ENCODE measurements around the gene FAM32A. TPM values are rescaled to one million over a fixed set of nuclear protein-coding genes. Genes with fewer than 3 reads are reported as not detected.

Gene FAM32A
- total RNA-seq, 1 donor from 2014 or later, result 173 TPM

DNA sequence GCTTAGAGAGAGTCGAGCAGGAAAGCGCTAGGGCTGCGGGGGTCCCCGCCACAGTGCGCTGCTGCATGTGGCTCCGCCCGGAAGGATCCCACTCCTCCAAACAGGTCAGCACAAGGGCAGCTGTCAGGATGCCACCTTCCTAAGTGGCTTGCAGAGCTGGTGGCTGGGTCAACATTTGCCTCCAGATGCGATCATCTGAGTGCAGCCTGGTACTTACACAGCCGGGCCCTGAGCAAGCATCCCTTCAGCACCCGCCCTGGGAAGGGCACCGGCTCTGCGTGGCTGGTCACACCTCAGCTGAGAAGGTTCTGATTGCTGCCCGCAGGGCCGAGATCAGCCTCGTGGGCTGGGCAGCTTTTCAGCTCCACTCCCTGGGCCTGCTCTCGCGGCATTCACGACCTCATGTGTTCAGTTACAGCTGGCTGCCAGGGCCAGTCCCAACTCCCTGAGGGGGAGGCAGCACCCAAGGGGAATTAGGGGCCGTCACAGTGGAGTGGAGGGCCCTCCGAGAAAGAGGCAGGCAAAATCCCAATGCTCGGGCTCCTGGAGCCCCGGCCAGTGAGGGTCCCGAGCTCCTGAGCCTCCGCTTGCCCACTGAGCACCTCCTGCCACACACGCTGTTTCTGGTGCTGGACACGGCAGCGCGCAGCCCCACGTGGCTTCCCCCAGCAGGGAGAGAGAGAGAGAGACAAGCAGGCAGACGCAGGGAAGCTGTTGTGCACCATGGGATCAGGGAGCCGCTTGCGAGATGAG is 39.3 kb downstream of the FAM32A start:
- DNase-seq (ENCODE audit: low read depth), result no peak

DNA sequence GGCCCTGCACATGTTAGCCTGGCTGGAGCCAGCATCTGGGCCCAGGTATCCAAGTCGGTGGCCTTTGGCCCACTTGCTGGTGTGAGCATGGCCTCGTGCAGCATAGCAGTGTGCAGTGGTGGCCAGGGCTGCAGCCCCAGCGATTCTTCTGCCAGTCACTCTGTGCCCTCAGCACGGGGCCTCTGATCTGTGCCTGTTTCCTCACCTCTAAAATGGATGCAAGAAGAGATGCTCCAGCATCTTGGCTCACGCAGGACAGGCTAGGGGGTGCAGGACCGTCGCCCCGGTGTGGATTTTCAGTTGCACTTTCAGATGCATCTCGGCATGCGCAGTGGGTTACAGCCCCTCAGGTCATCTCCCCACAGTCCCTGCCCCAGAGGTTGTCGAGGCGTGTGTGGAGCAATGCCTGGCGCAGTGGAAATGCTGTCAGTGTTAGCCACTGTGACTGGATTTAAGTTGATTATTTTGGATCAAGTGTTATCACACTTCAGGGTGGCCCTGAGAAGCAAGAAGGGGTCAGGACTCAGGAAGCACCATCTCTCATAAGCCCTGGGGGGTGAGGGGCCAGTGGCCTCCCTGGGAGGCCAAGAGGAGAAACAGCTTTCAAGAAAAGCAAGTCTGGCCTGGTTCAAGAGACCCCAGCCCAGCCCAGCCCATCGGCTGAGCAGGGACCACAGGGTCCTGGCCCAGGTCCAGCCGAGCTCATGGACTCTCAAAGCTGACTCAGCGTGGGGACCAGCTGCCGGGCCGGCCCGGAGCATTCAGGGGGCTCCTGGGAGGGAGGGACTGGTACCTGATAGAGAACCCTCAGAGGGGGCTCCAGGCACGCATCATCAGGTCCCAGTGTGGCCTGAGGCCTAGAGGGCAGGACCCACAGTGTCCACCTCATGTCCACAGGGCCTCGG is 40.3 kb downstream of the FAM32A start:
- DNase-seq (ENCODE audit: low read depth), result no peak

DNA sequence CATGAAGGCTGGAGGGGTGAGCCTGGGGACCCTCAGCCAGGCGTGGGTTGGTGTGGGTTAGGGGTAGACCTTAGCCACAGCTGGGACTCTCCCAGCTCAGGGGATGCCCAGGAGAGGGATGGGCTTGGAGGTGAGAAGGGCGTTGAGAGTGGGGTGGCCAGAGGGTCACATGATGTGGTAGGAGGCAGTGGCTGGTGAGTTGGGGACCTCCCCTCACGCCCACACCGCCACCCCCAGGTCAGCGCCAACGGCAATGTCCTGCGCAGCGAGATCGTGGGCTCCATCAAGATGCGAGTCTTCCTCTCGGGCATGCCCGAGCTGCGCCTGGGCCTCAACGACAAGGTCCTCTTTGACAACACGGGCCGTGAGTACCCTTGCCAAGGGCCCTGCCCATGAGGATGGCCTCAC is 41.0 kb downstream of the FAM32A start:
- DNase-seq (ENCODE audit: low read depth), result no peak

DNA sequence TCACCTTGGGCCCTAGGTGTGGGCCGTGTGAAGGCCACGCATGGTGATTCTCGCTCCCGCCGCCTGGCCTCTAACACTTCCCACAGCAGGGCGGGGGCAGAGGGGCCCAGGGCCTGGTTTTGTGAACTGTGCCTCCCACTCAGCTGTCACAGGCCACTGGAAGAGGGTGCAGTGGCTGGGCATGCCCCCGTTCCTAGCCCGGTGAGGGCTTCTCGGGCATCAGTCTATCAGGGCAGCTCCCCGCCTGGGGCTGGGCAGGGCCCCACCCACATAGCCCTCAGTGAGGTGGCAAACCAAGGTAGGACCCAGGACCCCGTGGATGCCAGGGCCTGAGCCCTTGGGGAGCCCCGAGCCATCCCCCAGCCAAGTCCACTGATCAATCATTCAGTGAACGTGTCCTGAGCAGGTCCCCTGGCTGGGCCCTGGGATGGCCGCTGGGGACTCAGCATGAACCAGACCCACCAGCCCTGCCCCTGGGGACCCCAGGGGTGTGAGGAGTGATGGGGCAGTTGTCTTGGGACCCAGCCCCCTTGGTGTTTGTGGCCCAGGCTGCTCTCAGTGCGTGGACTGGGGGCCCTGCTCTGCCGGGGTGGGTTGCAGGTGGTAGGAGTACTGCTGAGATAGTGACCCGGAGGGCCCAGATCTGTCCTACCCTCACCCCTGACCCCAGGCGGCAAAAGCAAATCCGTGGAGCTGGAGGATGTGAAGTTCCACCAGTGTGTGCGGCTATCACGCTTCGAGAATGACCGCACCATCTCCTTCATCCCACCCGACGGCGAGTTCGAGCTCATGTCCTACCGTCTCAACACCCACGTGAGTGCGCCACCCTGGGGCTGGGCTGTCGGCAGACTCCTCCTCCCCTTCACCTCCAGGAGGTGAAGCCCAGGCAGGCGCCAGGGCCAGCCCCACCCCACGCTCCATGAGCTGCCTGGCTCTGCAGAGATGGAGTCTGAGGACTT is 41.9 kb downstream of the FAM32A start:
- DNase-seq (ENCODE audit: low read depth), result no peak

DNA sequence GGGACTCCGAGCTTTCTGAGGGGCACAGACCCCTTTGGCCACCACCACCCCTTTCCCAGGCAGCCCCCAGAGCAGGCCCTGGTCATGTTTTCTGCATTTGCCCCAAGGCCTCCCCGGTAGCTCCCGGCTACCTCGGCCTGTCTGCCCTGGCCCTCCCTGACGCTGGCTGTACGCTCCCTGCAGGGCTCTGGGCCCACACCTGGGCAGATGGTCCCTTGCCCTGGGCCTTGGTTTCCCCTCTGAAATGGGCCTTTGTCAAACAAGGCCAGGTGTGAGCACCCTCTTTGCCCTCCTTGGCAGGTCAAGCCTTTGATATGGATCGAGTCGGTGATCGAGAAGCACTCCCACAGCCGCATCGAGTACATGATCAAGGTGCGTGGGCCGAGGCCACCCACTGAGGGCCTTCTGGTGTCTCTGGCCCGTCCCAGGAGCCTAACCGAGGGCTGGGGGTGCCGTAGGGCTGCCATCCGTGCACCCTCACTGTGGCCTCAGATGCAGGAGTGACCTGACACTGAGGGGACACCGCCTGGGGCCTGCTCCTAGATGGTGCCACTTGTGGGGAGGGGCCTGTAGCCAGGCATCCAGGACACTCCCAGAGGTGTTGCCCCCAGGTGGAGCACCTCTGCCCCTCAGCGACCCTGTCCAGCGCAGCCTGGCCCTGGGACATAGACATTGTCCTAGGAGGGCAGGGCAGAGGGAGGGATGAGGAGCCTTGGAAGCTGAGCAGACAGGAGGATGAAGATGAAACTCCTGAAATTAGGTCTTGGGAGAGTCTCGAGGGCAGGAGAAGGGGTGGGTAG is 42.8 kb downstream of the FAM32A start:
- DNase-seq (ENCODE audit: low read depth), result no peak

DNA sequence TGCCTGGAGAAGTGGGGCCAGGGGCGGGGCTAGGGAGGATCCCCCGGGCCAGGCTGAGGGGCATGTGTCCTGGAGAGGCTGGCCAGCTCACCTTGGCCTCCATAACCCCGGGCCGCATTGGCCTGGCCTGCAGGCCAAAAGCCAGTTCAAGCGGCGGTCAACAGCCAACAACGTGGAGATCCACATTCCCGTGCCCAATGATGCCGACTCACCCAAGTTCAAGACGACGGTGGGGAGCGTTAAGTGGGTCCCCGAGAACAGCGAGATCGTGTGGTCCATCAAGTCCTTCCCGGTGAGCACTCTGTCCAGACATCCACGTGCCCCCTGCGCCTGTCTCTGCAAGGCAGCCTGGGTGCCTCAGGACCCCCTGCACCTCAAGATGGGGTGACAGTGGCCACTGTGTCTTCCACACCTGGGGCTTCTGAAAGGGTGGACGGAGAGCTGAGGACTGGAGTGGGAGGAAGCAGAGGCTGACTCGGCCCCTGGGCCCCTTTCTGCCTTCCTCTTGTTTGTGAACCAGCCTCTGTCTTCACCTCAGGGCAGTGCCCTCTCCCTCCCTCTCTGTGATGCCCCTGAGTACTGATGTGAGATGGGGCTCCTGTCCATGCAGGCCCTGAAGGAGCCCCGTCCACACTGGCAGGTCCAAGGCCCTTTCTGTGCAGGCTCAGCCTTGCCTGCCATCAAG is 43.6 kb downstream of the FAM32A start:
- DNase-seq (ENCODE audit: low read depth), result no peak

DNA sequence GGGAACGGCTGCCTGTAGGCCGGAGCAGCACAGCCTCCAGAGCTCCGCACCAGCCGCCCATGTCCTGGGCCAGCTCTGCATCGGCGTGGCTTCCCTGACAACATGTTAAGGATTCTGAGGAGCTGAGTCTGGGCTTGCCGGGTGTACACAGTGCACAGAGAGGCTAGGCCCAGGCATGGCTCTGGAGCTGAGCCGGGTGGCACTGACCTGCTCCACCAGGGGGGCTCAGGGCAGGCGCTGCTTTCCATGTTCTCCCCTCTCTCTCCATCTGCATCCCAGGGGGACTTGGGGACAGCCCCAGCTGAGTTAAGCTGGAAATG is 44.1 kb downstream of the FAM32A start:
- no peak for DNase-seq (ENCODE audit: low read depth)

DNA sequence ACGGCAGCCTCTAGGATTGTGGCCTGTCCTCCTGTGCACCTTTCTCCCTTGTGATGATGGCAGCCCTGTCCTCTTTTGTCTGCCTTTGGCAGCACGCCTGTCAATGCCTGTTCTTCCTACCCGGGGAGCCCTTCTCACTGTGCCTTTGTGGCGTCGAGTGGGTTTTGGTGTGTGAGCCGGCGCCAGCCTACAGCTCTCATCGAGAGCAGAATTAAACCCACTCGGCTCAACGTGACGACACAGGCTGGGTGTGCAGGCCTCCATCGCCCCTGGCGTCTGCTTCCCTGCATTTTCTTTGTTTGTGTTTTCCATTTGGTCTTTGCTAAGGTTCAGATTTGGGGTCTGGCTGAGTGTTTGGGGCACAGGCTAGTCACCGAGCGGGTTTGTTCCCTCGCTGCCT is 46.9 kb downstream of the FAM32A start:
- no peak for DNase-seq (ENCODE audit: low read depth)

DNA sequence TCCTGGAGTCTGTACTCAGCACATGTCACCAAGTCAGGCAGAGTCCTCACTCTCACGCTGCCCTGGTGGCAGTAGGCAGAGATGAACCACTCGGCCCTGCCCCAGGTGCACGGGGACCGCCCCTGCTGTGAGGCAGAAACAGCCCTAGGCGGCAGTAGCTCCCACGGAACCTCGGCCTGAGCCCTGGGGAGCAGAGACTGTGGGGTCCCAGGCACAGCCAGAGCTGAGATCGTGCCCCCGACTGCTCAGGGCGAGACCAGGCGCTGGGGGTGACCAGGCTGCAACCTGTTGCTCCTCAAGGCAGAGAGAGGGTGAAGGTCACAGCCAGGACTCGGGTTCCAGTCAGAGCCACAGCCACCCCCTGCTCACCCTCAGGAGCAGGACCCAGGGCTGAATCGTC is 47.4 kb downstream of the FAM32A start:
- DNase-seq (ENCODE audit: low read depth), result no peak

DNA sequence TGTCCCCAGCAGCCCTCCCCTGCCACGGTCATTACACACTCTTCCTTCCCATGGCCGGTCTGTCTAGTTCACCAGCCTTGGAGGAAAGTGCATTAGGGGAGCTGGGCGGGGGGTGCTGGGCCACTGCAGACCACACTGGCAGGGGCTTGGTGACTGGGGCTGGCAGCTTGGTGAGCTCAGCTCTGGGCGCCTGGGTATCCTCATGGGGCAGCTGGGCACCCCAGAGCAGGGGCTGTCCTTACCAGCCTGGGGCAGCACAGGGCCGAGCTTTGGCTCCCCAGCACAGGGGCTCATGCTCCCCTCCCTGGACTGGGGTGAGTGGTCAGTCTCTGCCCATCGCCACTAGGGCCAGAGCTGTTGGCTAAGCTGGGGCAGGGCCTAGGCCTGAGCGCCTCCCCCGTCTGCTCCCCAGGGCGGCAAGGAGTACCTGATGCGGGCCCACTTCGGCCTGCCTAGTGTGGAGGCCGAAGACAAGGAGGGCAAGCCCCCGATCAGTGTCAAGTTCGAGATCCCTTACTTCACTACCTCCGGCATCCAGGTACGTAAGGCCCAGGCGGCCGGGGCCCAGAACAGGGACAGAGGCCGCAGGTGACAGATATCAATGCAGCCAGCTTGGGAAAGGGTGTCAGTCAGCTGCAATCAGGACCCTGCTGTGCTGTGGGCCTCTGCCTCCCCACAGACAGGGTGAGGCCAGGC is 48.0 kb downstream of the FAM32A start:
- no peak for DNase-seq (ENCODE audit: low read depth)

DNA sequence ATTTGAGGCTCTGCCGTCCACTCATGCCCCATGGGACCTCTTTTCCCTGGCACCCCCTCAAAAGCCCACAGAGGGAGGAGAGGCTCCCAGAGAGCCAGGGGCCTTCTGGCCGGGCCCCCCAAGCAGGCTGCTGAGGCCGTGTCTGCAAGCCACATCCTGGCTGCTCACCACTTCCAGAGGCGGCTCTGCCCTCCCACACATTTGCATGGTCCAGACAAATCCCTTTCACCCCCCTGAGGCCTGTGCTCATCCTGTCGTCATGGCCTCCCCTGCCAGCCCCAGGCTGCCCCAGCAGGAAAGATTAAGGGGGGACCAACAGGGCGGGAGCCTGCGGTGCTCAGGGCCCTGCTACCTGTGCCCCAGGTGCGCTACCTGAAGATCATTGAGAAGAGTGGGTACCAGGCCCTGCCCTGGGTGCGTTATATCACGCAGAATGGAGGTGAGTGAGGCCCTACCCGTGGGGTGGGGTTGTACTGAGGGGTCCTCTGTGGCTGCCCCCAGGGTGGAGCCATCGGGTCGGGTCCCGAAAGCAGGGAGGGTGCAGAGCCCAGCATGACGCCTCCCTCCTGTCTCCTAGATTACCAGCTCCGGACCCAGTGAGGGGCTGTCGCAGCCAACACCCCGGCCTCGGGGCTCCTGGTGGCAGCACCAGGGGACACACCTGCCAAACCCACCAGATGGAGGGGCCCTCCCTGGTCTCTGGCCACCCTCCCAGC is 48.8 kb downstream of the FAM32A start:
- no peak for DNase-seq (ENCODE audit: low read depth)

DNA sequence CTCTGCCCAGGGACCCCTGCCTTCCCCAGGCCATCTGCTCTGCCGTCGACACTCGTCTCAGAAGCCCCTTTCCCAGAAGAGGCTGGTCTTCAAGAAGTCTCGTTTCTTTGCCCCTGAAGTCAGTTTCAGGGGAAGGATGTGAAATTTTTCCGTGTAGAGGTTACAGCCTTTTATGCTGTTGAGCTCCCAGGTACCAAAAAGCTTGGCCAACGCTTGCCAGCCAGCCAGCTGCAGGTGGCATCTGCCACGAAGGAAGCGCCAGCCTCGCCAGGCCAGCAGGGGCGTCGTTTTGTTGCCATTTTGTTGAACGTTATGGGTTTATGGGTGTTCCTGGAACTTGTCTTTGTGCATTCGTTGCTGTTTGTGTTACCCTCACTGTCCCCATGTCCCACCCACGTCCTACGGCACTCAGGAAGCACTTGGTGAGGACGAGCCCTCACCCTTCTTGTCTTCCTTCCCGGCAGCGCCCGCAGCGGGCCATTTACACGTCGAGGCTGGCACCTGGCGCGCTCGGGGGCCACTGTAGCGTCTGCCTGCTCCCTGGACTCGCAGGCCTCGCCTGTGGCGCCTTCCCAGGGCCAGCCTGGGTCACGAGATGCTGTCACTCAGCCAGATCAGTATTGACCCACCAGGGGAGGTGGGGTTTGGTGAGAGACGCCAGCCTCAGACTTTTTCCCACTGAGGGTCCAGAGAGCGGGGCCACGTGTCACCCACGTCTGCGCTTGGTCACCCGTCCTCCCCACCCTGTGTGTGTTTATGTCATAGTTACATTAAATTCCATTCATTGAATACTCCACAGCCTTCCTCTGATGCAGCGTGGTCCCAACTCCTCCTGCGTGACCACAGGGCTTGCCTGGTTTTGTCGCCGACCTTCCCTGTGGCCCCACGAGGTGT is 49.6 kb downstream of the FAM32A start:
- DNase-seq (ENCODE audit: low read depth), result no peak

DNA sequence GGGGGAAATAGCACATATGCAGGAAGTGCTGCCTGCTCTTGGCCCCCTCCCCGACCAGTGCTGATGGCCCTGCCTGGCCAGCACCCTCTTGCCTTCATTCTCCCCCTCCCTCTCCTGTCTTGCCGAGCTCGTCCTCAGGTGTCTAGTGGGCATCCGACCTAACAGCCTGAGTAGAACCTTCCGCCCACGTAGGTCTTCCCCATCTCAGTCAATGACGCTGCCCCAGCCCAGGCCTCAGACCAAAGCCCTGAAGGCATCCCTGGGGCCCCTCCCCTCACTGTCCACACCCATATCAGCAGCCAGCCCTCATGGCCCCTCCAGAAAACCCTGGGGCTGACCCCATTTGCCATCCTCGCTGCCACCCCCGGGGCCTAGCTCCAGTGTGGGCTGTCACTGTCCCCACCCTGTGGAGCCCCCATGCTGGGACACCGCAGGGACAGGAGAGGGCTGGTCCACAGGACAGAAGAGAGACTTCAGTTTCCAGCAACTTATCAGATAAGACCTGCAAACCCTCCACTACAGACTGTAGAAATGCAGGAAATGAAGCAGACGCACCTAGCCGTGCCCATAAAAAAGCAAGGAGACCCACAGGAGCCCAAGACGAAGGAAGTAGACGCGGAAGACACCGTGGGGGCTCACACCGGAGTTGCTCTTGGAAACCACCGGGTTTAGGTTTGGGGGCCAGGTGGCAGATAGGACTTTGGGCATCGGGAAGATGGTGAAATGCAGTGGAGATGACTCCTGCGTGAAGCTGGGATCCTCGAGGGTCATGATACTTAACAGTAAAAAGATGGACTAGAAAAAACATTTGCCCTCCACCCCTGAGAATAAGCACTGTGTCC is 50.8 kb downstream of the FAM32A start:
- no peak for DNase-seq (ENCODE audit: low read depth)

All from renal cortical epithelial cell (primary cell).